H1 (cell line): ENCODE data around the gene PRKN. TPM values are rescaled to one million over a fixed set of nuclear protein-coding genes. Genes with fewer than 3 reads are reported as not detected.

Experiments
- CTBP2 ChIP-seq: IDR thresholded peaks from 2 replicates; pipeline ENCODE4 v1.7.0; 2011; ENCODE audit warnings: borderline replicate concordance, mild to moderate bottlenecking, moderate library complexity, mixed read lengths, low read length; ENCODE audit not compliant: insufficient read depth, insufficient read length
- GABPA ChIP-seq: IDR thresholded peaks from 2 replicates; pipeline ENCODE4 v1.6.1; 2011; ENCODE audit warnings: mild to moderate bottlenecking, low read length, moderate library complexity, borderline replicate concordance; ENCODE audit not compliant: insufficient read depth
- KDM4A ChIP-seq: IDR thresholded peaks from one replicate; pipeline ENCODE4 v1.7.1; 2012; ENCODE audit warnings: low read depth, mild to moderate bottlenecking, moderate library complexity, low read length, inconsistent platforms; ENCODE audit not compliant: severe bottlenecking
- polyA plus RNA-seq, 7 experiments: library from polyadenylated mRNA; depleted of rRNA in 3 of 7; stranded (reverse) in 5 of 7; unstranded in 2 of 7; fragments of >200 nt in 5 of 7; fragments of 200-250 nt in 2 of 7; gene quantifications; 1 replicate in 5 of 7; 2 replicates in 1 of 7; 4 replicates in 1 of 7; pipeline versions ENCODE4 v1.2.1 to v1.2.3, GENCODE V29; 2011 to 2013; ENCODE audit warnings: missing spikeins in 2 of 7, mixed read lengths in 2 of 7
- total RNA-seq: library from RNA; stranded (reverse); fragmentation: NEBNext Ultra II Directional; extraction: Animal tissue kit (Norgen Biotek cat#: 25700); gene quantifications from 2 replicates; pipeline ENCODE4 v1.2.1, GENCODE V29; 2021
- TF ChIP-seq, protein P1 (sequence below): IDR thresholded peaks from 2 replicates; pipeline ENCODE4 v1.6.1; 2011; ENCODE audit warnings: low read length, improper control_type of control experiment
- TF ChIP-seq, protein P2 (sequence below), 3 experiments: IDR thresholded peaks; 1 replicate in 2 of 3; 2 replicates in 1 of 3; pipeline versions ENCODE4 v1.5.1 to v1.6.1; 2011; ENCODE audit warnings: low read length in 3 of 3, mild to moderate bottlenecking in 3 of 3, inconsistent platforms in 2 of 3, low read depth in 1 of 3, moderate library complexity in 1 of 3; ENCODE audit not compliant: insufficient read depth in 1 of 3; ENCODE audit errors: control extremely low read depth in 1 of 3

PRKN gene
- total and polyA plus RNA-seq, 2 of the 8 experiments (the other 6 are each of a cell fraction or from before 2014, with no cell fraction given): 0.13 to 0.29 TPM

DNA sequence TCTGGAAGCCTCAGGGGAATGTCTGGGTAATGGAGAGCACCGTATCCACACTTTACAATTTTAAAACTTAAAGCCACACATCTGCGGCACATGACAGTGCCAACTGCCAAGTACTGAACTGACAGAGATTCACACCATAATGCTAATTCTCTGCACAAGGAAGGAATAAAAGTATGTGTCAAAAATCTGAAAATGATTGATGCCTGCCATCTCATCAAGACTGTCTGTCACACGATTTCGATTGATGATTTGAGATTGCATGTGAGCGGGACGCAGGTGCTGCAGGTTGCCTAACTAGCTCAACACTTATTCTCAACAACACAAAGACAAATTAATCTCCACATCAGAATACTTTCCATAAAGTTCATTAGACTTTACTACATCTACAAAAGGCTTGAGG lies 391.2 kb downstream of the PRKN start (continued):
- no peak for TF ChIP-seq KDM4A
- no peak for TF ChIP-seq CTBP2
- TF ChIP-seq, protein P1, sequence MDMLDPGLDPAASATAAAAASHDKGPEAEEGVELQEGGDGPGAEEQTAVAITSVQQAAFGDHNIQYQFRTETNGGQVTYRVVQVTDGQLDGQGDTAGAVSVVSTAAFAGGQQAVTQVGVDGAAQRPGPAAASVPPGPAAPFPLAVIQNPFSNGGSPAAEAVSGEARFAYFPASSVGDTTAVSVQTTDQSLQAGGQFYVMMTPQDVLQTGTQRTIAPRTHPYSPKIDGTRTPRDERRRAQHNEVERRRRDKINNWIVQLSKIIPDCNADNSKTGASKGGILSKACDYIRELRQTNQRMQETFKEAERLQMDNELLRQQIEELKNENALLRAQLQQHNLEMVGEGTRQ: no peak
- TF ChIP-seq, protein P2, sequence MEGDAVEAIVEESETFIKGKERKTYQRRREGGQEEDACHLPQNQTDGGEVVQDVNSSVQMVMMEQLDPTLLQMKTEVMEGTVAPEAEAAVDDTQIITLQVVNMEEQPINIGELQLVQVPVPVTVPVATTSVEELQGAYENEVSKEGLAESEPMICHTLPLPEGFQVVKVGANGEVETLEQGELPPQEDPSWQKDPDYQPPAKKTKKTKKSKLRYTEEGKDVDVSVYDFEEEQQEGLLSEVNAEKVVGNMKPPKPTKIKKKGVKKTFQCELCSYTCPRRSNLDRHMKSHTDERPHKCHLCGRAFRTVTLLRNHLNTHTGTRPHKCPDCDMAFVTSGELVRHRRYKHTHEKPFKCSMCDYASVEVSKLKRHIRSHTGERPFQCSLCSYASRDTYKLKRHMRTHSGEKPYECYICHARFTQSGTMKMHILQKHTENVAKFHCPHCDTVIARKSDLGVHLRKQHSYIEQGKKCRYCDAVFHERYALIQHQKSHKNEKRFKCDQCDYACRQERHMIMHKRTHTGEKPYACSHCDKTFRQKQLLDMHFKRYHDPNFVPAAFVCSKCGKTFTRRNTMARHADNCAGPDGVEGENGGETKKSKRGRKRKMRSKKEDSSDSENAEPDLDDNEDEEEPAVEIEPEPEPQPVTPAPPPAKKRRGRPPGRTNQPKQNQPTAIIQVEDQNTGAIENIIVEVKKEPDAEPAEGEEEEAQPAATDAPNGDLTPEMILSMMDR (IDR thresholded peaks at IDR 0.05; ENCODE audit: control extremely low read depth in 1 of 3, insufficient read depth in 1 of 3, low read depth in 1 of 3, low read length in 3 of 3): no peak
- no peak for TF ChIP-seq GABPA
